HepG2 (cell line): ENCODE measurements around the gene TMEM39A. TPM values are rescaled to one million over a fixed set of nuclear protein-coding genes. Genes with fewer than 3 reads are reported as not detected.
A peak's percentile ranks its signal among the peaks of the same experiment; 100 is the strongest.

Experiments
- AGO1 ChIP-seq: fragments of 200-400 bp; formaldehyde crosslinking; IDR thresholded peaks from 2 replicates; pipeline ENCODE4 v1.6.1; 2017; ENCODE audit warnings: mild to moderate bottlenecking, low read depth, low read length, moderate library complexity; ENCODE audit not compliant: poor library complexity, severe bottlenecking
- ARNT2 ChIP-seq: sonication (generic); formaldehyde crosslinking; IDR thresholded peaks from 2 replicates; pipeline ENCODE4 v1.8.0; 2022; ENCODE audit warnings: mild to moderate bottlenecking, low read depth, missing genetic modification reagents, moderate library complexity
- ATF1 ChIP-seq: IDR thresholded peaks from 2 replicates; pipeline ENCODE4 v1.6.1; 2016; ENCODE audit warnings: mild to moderate bottlenecking, control low read depth
- DNMT3B ChIP-seq: conservative IDR thresholded peaks from 2 replicates; pipeline ENCODE4 v1.6.1; 2016; ENCODE audit warnings: missing biosample characterization, control low read depth
- DRAP1 ChIP-seq: IDR thresholded peaks from 2 replicates; pipeline ENCODE4 v1.6.1; 2016; ENCODE audit warnings: missing genetic modification reagents, missing compliant biosample characterization
- GZF1 ChIP-seq: sonication (generic); formaldehyde crosslinking; IDR thresholded peaks from 2 replicates; pipeline ENCODE4 v1.5.1; 2020; ENCODE audit warnings: mild to moderate bottlenecking, missing genetic modification reagents
- HOXA9 ChIP-seq: sonication (generic); formaldehyde crosslinking; IDR thresholded peaks from 2 replicates; pipeline ENCODE4 v1.8.1; 2022; ENCODE audit warnings: missing genetic modification reagents, mild to moderate bottlenecking, moderate library complexity, borderline replicate concordance
- HOXD1 ChIP-seq: sonication (generic); formaldehyde crosslinking; IDR thresholded peaks from 2 replicates; pipeline ENCODE4 v1.5.0; 2020; ENCODE audit warnings: missing genetic modification reagents
- MAX ChIP-seq: IDR thresholded peaks from 2 replicates; pipeline ENCODE4 v1.6.1; 2012; ENCODE audit warnings: inconsistent platforms
- MYC ChIP-seq: sonication (generic); formaldehyde crosslinking; IDR thresholded peaks from 2 replicates; pipeline ENCODE4 v1.9.0; 2021; ENCODE audit warnings: missing genetic modification reagents, borderline replicate concordance
- POLR2AphosphoS2 ChIP-seq: IDR thresholded peaks from 2 replicates; pipeline ENCODE4 v1.6.1; 2011; ENCODE audit warnings: low read depth, low read length, improper control_type of control experiment
- REPIN1 ChIP-seq: sonication (generic); formaldehyde crosslinking; IDR thresholded peaks from 2 replicates; pipeline ENCODE4 v1.8.0; 2022; ENCODE audit warnings: missing genetic modification reagents, low read depth, mild to moderate bottlenecking, borderline replicate concordance
- SMAD3 ChIP-seq: sonication (generic); formaldehyde crosslinking; IDR thresholded peaks from 2 replicates; pipeline ENCODE4 v1.4.0; 2020; ENCODE audit warnings: missing genetic modification reagents
- ZNF121 ChIP-seq: sonication (generic); formaldehyde crosslinking; IDR thresholded peaks from 2 replicates; pipeline ENCODE4 v1.5.0; 2020; ENCODE audit warnings: mild to moderate bottlenecking, missing genetic modification reagents
- ZNF274 ChIP-seq: sonication (generic); formaldehyde crosslinking; IDR thresholded peaks from 2 replicates; pipeline ENCODE4 v1.5.1; 2020; ENCODE audit warnings: mild to moderate bottlenecking, missing genetic modification reagents
- ZNF335 ChIP-seq: sonication (generic); formaldehyde crosslinking; IDR thresholded peaks from 2 replicates; pipeline ENCODE4 v1.4.0; 2020; ENCODE audit warnings: missing genetic modification reagents
- ZNF552 ChIP-seq: sonication (generic); formaldehyde crosslinking; IDR thresholded peaks from 2 replicates; pipeline ENCODE4 v1.9.0; 2022; ENCODE audit warnings: missing genetic modification reagents, mild to moderate bottlenecking, borderline replicate concordance
- polyA plus RNA-seq, 8 experiments: library from polyadenylated mRNA; depleted of rRNA in 3 of 8; stranded (reverse) in 7 of 8; unstranded in 1 of 8; fragments of >200 nt; fragmentation: Illumina TruSeq in 4 of 8; extraction: Trizol in 4 of 8; gene quantifications; 2 replicates each; pipeline versions ENCODE4 v1.2.1 to v1.2.3, GENCODE V29; 2011 to 2016; ENCODE audit warnings: low read depth in 4 of 8, missing spikeins in 1 of 8, mixed read lengths in 1 of 8; ENCODE audit not compliant: insufficient read depth in 1 of 8
- total RNA-seq, 5 experiments: library from RNA; depleted of rRNA; stranded (reverse); fragments of >200 nt; fragmentation: Illumina TruSeq; extraction: Trizol; gene quantifications; 2 replicates each; pipeline ENCODE4 v1.2.3, GENCODE V29; 2016; ENCODE audit warnings: low read depth in 1 of 5
- TF ChIP-seq, protein P1 (sequence below): sonication (generic); formaldehyde crosslinking; IDR thresholded peaks from 2 replicates; pipeline ENCODE4 v1.9.0; 2021; ENCODE audit warnings: missing genetic modification reagents, borderline replicate concordance
- TF ChIP-seq, protein P2 (sequence below): sonication (generic); formaldehyde crosslinking; IDR thresholded peaks from 2 replicates; pipeline ENCODE4 v1.5.0; 2020; ENCODE audit warnings: missing genetic modification reagents
- TF ChIP-seq, protein P3 (sequence below): sonication (generic); formaldehyde crosslinking; IDR thresholded peaks from 2 replicates; pipeline ENCODE4 v1.4.0; 2020; ENCODE audit warnings: missing genetic modification reagents, borderline replicate concordance

Gene TMEM39A
- total and polyA plus RNA-seq, 2 of the 13 experiments (the other 11 are each of a cell fraction or from before 2014, with no cell fraction given): 55.8 to 64.9 TPM

DNA sequence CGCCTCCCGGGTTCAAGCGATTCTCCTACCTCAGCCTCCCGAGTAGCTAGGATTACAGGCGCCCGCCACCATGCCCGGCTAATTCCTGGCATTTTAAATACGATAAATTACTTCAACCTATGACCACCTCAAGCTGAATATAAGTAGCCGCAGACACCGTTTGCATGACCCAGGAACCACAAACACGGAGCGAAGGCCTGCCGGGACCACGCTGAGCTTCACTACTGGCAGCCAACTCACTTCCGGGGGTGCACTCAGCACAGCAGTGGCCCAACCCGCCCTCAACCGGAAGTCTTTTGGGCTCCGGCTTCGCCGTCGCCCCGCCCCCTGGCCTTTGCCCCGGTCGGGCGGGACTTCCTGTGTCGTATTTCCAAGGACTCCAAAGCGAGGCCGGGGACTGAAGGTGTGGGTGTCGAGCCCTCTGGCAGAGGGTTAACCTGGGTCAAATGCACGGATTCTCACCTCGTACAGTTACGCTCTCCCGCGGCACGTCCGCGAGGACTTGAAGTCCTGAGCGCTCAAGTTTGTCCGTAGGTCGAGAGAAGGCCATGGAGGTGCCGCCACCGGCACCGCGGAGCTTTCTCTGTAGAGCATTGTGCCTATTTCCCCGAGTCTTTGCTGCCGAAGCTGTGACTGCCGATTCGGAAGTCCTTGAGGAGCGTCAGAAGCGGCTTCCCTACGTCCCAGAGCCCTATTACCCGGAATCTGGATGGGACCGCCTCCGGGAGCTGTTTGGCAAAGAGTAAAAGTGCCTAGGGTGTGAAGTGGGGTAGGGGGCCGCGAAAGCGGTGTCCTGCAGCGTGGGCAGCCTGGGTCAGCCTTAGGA, 35.0 kb upstream of the TMEM39A start, which contains the start of gene TIMMDC1 (continued):
- TF ChIP-seq, protein P1, sequence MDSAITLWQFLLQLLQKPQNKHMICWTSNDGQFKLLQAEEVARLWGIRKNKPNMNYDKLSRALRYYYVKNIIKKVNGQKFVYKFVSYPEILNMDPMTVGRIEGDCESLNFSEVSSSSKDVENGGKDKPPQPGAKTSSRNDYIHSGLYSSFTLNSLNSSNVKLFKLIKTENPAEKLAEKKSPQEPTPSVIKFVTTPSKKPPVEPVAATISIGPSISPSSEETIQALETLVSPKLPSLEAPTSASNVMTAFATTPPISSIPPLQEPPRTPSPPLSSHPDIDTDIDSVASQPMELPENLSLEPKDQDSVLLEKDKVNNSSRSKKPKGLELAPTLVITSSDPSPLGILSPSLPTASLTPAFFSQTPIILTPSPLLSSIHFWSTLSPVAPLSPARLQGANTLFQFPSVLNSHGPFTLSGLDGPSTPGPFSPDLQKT (CRISPR knock-in tag): no peak
- TF ChIP-seq MYC (CRISPR knock-in tag) (peak; percentile 84; the same call in 1 of the 2 replicates), ZNF335 (peak; percentile 52), ZNF121 (CRISPR knock-in tag) (peak; percentile 32; the same call in 1 of the 2 replicates), DNMT3B (0 out of 2 replicates have a peak, but pooled peaks have one; percentile 28), AGO1 (no peak), ZNF274 (no peak), ARNT2 (CRISPR knock-in tag) (no peak), DRAP1 (peak; percentile 82; the same call in 1 of the 2 replicates), REPIN1 (peak; percentile 60), ATF1 (CRISPR knock-in tag) (peak; percentile 89), HOXA9 (no peak), MAX (peak; percentile 87), GZF1 (CRISPR knock-in tag) (no peak), ZNF552 (no peak), HOXD1 (CRISPR knock-in tag) (no peak), POLR2AphosphoS2 (no peak), SMAD3 (peak; percentile 87)
- TF ChIP-seq, protein P2, sequence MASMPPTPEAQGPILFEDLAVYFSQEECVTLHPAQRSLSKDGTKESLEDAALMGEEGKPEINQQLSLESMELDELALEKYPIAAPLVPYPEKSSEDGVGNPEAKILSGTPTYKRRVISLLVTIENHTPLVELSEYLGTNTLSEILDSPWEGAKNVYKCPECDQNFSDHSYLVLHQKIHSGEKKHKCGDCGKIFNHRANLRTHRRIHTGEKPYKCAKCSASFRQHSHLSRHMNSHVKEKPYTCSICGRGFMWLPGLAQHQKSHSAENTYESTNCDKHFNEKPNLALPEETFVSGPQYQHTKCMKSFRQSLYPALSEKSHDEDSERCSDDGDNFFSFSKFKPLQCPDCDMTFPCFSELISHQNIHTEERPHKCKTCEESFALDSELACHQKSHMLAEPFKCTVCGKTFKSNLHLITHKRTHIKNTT (CRISPR knock-in tag): no peak
- TF ChIP-seq, protein P3, sequence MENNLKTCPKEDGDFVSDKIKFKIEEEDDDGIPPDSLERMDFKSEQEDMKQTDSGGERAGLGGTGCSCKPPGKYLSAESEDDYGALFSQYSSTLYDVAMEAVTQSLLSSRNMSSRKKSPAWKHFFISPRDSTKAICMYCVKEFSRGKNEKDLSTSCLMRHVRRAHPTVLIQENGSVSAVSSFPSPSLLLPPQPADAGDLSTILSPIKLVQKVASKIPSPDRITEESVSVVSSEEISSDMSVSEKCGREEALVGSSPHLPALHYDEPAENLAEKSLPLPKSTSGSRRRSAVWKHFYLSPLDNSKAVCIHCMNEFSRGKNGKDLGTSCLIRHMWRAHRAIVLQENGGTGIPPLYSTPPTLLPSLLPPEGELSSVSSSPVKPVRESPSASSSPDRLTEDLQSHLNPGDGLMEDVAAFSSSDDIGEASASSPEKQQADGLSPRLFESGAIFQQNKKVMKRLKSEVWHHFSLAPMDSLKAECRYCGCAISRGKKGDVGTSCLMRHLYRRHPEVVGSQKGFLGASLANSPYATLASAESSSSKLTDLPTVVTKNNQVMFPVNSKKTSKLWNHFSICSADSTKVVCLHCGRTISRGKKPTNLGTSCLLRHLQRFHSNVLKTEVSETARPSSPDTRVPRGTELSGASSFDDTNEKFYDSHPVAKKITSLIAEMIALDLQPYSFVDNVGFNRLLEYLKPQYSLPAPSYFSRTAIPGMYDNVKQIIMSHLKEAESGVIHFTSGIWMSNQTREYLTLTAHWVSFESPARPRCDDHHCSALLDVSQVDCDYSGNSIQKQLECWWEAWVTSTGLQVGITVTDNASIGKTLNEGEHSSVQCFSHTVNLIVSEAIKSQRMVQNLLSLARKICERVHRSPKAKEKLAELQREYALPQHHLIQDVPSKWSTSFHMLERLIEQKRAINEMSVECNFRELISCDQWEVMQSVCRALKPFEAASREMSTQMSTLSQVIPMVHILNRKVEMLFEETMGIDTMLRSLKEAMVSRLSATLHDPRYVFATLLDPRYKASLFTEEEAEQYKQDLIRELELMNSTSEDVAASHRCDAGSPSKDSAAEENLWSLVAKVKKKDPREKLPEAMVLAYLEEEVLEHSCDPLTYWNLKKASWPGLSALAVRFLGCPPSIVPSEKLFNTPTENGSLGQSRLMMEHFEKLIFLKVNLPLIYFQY: peak; percentile 36; the same call in 1 of the 2 replicates
